GM19351 (cell line): Measurements from ENCODE around the gene QDPR.

Source experiments
- ATAC-seq: cut with Tn5 transposase; IDR thresholded peaks from one replicate; pipeline ENCODE4 v1.9.1; 2021; ENCODE audit warnings: mild to moderate bottlenecking, moderate library complexity; ENCODE audit not compliant: unreplicated experiment

QDPR gene

GRCh38 chr4:17528551-17529165, 16.8 kb upstream of the QDPR start:
- no peak for ATAC-seq

GRCh38 chr4:17526695-17527477, 15.0 kb upstream of the QDPR start:
- no peak for ATAC-seq

GRCh38 chr4:17523662-17524061, 11.8 kb upstream of the QDPR start:
- ATAC-seq = no peak

- ATAC-seq = no peak
These were observed 9.7 kb upstream of the QDPR start for GRCh38 chr4:17521595-17521994.

- ATAC-seq = no peak
These were observed 5.8 kb upstream of the QDPR start for GRCh38 chr4:17517664-17518063.

DNA sequence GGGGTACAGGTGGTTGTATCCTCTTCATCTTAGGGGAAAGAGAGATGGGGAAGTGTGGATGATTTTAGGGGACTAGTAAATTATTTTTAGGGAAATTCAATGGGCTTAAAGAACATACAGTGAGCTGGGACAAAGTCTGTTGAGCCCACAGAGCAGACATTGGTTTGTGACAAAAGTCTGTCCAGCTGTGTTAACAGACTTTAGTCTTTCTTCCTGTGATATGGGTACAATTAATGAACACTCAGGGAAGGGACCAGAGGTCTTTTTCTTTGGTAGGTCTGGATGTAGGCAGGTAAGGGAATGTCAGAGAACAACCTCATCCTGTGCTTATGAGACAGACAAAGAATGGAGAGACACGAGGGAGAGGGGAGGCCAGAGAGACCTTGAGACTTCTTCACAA, 5.1 kb upstream of the QDPR start:
- no peak for ATAC-seq

- no peak for ATAC-seq
These were observed 3.8 kb upstream of the QDPR start for GRCh38 chr4:17515445-17516407.

DNA sequence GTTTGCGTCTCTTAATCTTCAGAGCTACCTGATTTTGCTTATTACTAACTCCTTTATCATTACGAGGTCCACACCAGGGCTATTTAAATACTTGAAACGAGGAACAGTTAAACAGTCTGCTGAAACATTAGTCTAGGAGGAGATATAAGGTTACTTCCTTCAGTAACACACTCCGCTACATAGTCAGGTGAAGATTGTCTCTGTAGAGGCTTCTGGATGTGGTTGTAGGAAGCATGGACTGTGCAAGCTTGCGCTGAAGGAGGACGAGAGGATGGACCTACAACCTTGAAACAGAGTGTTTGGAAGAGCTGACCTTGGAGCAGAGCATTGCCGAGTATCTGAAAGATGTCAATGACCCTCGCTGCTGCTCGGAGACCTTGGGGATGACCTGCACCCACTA, 3.0 kb upstream of the QDPR start, which contains the start of gene CLRN2:
Gene CLRN2, plus strand, starts transcription at position 301 of the 400 bp plus-strand sequence. CDS start 102 bp downstream, outside the sequence.
- ATAC-seq = no peak

DNA sequence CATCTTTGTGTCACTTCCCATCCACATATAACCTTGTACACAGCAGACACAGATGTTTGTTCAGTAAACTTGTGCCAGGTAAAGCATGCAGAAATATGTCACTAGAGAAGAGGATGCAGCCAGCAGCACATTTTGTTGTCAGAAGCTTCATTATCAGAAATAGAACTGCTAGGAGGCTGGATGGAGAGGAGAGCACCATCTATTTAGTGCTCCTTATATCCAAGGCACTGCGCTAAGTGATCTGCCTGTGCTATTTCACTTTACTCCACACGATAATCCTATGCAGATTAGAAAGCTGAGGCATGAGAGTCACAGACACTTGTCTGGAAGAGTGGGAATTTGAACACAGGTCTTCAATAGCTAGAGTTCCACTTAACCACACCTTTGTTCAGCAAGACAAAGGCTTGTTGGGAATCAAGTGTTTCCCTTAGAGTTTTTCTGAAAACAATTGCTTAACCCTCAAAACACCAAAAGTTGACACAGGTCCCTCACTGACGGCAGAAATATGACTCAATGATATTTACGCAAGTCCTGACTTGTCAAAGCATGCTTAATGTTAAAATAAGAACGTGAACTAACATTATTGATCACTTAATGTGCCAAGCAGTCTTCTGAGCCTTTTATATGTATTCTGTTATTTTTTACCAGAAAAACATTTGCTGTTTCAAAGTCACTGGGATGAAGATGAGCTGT, 1.2 kb upstream of the QDPR start:
- ATAC-seq = no peak

- peak; percentile 64 for ATAC-seq
These were observed 361 bp downstream of the QDPR start for GRCh38 chr4:17511509-17511949.

DNA sequence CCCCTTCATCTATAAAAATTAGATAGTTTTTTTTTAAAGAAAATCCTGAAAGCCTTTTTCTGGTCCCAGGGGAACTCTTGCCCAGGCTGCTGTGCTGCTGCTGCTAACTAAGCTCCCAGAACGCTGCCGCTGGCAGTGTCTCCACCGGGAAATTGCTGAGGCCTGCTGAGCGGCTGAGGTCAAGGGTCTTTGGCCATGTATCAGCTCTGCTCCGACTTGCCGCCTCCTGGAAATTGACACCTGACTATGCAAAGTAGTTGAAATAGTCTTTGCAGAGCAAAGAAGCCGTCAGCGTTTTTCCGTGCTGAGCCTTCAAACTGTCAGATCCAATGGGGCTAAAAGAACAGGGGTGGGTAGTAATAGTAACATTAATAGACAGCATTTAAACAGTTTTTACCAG, 839 bp downstream of the QDPR start:
- ATAC-seq = no peak

DNA sequence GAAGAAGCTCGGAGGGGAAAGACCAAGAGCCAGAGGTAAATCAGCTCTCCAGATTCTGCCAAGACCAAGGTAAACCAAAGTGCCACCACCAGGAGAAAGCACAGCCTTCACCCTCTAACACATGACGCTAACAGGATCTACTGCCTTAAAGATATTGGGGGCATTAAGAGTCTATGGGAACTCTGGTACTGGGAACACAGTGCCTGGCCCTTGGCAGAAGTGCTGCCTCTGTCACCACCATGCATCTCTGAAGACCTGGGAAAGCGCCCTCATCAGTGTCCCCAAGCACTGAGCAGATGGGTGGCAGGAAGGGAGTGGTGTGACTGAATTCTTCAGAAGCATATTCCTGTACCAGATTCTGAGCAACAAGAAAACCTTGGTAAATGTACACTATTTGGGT, 1.3 kb downstream of the QDPR start:
- ATAC-seq = no peak

DNA sequence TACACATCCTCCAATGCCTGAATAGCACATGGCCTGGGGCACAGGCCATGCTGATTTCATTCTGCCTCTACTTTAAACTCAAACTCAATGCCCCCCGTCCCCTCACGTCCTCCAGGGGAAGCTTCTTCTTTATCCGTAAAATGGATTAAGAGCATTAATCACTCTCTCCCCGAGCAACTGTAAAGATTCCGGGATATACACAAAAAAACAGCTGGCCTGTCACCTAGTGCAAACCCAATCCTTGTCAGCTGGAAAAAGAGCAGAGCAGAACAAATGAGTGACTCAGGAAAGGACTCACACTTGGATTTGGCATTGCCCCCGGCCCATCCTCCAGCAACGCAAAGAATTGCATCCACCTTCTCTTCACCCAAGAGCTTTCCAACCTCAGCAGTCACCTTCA, 7.8 kb downstream of the QDPR start:
- no peak for ATAC-seq

DNA sequence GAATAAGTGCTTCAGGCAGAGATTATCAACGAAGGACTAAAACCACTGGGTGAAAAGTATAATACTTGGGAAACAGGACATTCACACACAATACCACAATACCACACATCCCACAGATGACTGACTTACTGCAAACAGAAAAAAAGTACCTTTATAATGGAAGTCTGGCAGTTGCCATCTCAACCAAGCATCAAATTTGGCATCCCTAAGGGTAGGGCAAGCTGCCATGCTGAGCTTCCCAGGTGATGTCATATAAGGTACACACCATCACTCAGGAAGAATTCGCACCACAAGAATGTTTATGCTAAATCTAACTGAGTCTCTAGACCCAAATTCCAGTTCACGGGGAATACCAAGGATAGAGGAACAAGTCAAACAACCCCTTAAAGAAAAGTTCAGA, 9.1 kb downstream of the QDPR start:
- no peak for ATAC-seq

- peak; percentile 49 for ATAC-seq
These were observed 11.3 kb downstream of the QDPR start for GRCh38 chr4:17500574-17500973.

GRCh38 chr4:17497890-17498523, 13.9 kb downstream of the QDPR start:
- no peak for ATAC-seq

DNA sequence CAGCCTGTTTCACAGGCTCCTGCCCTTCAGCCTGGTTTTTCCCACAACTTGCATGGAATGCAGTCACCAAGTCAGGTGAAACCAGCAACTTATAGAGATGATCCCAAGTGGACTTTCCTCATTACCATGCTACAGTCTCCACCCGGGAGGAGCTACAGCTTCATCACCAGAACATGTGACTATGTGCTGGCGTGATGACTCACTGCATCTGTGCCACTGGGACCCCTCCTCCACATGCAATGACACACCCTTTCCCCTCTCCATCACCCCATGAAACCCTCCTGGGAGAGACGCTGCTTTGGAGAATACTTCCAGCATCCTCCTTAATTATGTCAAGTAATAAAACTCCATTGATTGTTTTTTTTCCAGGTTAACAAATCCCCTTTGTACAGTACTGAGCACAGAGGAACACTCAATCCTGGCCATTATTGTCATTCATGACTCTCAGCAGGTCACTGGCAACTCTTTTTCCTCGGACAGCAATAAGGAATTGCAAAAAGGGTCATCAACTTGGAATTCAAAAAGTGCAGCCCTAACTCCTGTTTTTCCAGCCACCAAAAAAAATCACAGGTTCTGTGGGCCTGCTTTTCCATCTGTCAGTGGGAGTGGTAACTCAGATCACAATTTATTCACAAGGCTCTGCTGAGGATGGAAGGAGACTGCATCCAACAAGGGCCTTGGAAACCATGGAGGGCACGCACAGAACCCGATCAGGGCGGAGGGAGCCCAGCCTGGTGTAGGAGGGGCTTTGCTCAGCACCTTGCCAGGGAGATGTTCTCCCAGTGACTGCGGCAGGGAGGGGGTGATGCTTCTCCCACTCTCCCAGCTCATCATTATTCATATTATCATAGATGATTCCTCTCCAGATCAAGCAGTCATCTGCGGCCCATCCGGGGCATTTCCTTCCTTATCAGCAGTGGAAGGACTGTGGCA, 17.4 kb downstream of the QDPR start:
- ATAC-seq = no peak

GRCh38 chr4:17493619-17494018, 18.3 kb downstream of the QDPR start:
- ATAC-seq = no peak

DNA sequence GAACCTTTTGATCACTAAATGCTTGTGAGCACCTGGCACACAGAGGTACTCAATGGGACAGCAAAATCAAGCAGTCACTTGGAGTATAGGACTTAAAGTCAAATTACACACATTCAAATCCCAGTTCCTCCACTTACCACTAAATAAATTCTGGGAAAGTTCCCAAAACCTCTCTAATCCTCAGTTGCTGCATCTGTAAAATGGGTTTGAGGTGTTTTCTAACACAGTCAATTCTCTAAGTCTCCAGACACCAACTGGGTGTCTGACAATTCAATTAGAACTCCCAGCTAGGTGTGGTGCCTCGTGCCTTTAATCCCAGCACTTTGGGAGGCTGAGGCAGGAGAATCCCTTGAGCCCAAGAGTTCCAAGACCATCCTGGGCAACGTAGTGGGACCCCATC, 19.0 kb downstream of the QDPR start:
- no peak for ATAC-seq
